Measurements from ENCODE around the gene CCDC88C.

DNA sequence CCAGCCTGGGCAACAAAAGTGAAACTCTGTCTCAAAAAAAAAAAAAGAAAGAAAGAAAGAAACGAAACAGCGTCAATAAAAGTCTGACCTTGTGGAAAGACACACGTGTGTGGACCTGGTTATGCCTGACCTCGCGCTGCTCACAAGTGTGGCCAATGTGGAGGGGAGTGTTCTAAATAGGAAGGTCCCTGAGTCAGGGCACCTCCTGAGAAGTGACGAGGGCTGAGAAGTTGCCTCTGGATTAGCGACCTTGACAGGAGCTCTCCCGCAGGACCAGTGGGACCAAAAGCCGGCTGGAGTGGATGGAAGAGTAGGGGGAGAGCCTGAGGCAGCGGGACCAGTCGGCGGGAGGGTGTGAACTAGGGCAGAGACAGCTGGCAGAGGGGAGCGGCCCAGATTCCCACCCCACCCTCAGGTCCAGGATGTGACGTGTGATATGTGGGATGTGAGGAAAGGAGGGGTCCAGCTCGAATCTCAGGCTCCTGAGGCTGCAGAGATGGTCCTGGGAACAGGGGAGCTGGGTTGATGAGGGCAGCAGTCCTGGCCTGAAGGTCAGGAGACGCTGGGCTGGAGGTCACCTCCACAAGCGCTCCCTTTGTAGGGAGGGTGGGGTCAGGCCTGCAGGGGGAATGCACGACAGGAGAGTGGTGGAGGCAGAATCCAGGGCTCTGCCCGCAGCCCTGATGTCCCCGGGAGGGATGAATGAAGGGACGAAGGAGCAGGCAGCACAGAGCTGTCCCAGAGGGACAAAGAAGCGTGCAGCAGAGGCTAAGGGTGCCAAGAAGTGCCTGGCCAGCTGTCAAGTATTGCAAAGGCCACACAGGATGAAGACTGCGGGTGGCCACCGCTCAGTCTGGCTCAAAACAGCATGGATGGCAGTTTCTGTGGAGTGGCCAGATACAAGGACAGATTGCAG is 148.3 kb downstream of the CCDC88C start:
- TF ChIP-seq POLR2A (IDR thresholded peaks at IDR 0.05) = no peak
- TF ChIP-seq, protein P1, sequence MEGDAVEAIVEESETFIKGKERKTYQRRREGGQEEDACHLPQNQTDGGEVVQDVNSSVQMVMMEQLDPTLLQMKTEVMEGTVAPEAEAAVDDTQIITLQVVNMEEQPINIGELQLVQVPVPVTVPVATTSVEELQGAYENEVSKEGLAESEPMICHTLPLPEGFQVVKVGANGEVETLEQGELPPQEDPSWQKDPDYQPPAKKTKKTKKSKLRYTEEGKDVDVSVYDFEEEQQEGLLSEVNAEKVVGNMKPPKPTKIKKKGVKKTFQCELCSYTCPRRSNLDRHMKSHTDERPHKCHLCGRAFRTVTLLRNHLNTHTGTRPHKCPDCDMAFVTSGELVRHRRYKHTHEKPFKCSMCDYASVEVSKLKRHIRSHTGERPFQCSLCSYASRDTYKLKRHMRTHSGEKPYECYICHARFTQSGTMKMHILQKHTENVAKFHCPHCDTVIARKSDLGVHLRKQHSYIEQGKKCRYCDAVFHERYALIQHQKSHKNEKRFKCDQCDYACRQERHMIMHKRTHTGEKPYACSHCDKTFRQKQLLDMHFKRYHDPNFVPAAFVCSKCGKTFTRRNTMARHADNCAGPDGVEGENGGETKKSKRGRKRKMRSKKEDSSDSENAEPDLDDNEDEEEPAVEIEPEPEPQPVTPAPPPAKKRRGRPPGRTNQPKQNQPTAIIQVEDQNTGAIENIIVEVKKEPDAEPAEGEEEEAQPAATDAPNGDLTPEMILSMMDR (IDR thresholded peaks at IDR 0.05) = no peak
